Spleen (tissue), 7 donors: ENCODE data around the gene ZER1.
A peak's percentile ranks its signal among the peaks of the same experiment; 100 is the strongest.

Source experiments
- CTCF ChIP-seq, 11 experiments: fragments of 200-600 bp in 7 of 11; fragments of 450-650 bp in 4 of 11; sonication (generic) in 4 of 11; IDR thresholded peaks in 8 of 11; conservative IDR thresholded peaks in 3 of 11; 1 replicate in 7 of 11; 2 replicates in 4 of 11; pipeline versions ENCODE4 v1.4.0 to v1.8.0; 2016 to 2021; ENCODE audit warnings: antibody characterized with exemption in 11 of 11, inconsistent platforms in 4 of 11, mild to moderate bottlenecking in 1 of 11
- POLR2AphosphoS5 ChIP-seq, 3 donors: sonication (generic); formaldehyde crosslinking; IDR thresholded peaks; one replicate each; pipeline ENCODE4 v1.5.1; 2017; ENCODE audit warnings: antibody characterized with exemption in 3 of 3
- donor health status: DM: no; HTN: no; CAD: no; lungs with moderate emphysema.
- donor health status: DM: no; HTN: no; CAD: no.
- donor health status: DM: no; HTN: no; CAD: no.

GRCh38 chr9:128733256-128733655 is 38.5 kb downstream of the ZER1 start:
- peak in 9 of 11 experiments; percentile 28 to 61 (median 46) for TF ChIP-seq CTCF (IDR thresholded peaks at IDR 0.05 in 8 of 11, conservative IDR thresholded peaks at IDR 0.05 in 3 of 11)
- peak in 2 of 3 donors; percentile 5 to 11 for TF ChIP-seq POLR2AphosphoS5 (IDR thresholded peaks at IDR 0.05)
